GM03348 (cell line): ENCODE measurements around the gene TMEM107.

ENCODE experiments used
- DNase-seq: peaks from one replicate; pipeline ENCODE4 v3.0.0; 2012; ENCODE audit warnings: low spot score

TMEM107 gene

DNA sequence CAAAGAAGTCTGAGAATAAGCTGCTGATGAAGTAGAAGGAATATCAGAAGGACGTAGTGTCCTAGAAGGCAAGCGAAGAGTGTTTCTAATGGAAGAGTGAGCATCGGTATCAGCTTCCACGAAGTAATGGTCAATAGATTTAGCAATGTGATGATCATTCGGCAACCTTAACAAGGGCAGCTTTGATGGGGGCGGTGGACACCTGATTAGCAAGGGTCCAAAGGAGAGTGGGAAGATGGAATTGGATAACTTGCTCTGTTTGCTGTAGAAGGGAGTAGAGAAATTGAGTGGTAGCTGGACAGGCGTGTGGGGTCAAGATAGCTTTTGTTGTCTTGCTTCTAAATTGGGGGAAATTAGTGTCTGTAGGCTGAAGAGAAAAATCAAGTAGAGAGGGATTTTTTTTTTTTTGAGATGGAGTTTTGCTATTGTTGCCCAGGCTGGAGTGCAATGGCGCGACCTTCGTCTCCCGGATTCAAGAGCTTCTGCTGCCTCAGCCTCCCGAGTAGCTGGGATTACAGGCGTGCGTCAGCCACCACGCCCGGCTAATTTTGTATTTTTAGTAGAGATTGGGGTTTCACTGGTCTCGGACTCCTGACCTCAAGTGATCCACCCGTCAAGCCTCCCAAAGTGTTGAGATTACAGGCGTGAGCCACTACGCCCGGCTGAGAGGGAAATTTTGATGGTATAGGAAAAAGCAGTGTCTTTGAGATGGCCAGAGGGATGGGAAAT, 38.4 kb downstream of the TMEM107 start:
- DNase-seq, result no peak

DNA sequence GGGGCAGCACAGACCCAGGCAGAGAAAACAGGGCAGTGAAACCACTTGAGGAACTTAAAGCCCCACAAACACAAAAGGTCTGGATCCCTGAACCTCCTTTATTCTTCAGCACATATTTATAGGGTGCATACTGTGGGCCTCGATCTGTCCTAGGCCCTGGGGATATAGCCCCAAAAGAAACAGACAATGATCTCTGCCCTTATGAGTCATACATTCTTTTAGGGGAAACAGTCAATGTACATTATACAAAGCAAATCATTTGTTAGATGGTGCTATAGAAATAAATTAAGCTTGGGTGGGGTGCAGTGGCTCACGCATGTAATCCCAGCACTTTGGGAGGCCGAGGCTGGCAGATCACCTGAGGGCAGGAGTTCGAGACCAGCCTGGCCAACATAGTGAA, 42.2 kb downstream of the TMEM107 start:
- no peak for DNase-seq

GRCh38 chr17:8133399-8133798, 42.8 kb downstream of the TMEM107 start:
- DNase-seq, result no peak

GRCh38 chr17:8131844-8132441, 44.2 kb downstream of the TMEM107 start:
- DNase-seq, result no peak

GRCh38 chr17:8128125-8128784, 47.9 kb downstream of the TMEM107 start:
- DNase-seq, result no peak

DNA sequence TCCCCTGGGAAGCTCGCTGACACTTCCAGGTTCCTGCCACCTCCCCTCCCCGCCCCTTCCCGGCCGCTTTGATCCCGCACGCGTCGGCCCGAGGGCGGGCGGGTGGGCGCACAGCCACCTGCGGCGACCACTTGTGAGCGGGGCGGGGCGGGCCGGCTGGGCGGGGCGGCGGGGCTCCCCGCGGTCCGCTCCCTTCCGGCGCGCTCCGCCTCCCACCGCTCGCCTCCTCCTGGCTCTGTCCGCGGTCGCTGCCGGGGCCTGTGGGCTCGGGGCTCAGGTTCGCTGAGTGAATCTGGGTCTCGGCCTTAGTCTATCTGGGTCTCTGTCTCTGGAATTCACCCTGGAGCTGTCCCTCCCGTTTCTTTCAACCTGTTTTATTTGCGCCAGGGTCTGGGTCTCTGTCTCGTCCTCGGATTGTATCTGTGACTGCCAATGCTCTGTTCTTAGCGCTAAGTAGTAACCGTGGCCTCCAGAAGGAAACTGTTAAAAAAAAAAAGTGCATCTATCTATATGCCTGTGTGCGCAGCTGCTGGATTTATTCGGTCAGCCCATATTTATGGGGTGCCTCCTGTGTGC, 49.6 kb downstream of the TMEM107 start:
- DNase-seq, result peak; percentile 79

- DNase-seq, result peak; percentile 20
These were observed 50.2 kb downstream of the TMEM107 start for GRCh38 chr17:8125947-8126490.

DNA sequence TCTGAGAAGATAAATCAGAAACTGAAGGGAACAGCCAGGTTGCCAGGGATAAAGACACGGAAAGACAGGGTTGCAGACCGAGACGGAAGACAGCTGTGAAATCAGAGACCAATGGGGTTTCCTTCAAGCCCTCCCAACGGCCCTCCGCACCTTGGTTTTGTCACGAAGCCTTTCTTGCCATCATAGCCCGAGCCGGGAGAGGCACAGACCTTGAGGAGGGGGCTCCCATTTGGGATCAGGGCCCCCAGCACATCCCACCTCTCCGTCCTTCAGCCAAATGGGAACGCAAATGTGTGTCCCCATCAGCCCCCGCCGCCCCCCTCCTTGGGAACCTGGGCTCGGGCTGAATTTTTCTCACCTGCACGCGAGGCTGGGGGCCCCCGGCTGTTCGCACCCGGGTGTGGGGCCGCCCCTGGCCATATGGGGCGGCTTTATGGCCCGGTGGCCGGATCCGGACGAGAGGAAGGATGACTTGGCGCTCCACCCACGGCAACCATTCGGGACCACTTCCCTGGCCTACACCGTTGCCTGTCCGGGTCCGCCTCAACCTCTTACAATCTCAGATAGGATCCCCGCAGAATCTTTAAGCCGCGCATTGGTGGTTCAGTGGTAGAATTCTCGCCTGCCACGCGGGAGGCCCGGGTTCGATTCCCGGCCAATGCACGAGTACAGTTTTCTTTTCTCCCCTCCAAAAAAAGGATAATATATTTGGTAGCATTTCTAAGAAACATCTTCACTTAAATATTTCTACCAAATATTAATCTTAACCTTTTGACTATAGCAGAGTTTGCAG, 50.8 kb downstream of the TMEM107 start:
- DNase-seq, result peak; percentile 72

DNA sequence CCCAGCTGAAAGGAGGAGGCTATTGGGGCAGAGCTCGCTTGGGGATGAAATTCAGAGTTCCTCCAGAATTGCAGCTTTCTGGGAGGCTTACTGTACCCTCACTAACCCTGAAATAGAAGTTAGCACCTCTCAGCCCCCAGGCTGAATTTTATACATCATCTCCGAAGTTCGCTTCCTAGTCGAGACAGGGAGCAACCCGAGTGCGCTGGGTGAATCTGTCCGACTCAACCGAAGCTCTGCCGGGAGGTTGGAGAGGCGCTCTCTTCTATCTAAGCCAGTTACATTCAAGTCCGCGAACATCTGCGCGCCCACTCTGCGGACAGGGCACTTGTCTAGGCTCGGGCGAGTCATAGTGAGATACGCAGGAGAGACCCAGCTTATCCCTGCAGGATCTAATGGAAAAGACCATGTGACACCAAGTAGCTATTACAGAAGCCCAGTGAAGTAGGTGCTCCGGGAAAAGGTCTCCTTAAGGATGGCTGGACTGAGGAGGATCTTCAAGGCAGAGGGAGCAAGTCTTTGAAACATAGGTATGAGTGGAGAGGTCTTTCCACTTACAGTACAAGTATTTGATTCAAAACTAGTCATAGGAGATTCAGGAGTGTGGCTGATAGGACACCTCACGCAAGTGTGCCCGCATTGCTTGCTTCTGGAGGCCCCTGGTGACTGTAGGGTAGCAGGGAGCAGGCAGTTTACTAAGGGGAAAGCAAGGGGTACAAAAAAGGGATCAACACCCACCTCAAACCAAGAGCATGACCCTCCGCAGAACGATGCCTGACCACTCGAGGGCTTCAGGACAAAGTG, 51.6 kb downstream of the TMEM107 start:
- no peak for DNase-seq

DNA sequence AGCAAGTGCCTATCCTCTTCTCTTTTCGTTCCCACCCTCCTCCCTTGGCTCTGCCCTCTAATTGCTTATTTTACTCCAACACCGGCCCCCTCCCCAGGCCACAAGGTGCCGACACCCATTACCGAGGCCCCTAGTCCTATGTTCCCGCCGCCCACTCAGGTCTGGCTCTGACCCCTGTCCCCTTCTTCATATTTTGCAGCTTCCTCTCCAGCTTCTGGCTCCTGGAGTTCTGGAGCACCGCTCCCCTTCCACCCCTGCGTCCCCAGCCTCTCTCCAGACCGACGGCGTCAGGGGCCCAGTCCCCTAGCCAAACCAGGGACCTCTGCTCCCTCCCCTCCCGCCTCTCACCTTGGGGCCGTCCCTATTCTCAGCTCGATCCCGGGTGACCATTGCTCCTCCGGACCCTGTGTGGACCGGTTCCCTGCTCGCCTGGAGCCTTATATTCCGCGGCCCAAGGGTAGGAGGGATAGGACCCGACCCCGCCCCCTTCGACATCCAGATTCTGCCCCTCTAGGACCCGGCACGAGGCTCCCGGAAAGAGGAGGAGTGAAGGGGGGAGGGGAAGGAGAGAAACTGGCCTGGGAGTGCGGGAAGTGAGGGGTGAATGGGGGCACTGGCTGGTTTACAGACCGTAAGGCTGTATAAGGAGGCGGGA, 52.4 kb downstream of the TMEM107 start, which contains the start of gene HES7:
Gene HES7, minus strand, starts transcription at position 412 of the 655 bp plus-strand sequence. Its CDS starts 22 bp downstream, at position 390.
- no peak for DNase-seq

- DNase-seq, result peak; percentile 40
These were observed 53.1 kb downstream of the TMEM107 start for GRCh38 chr17:8122924-8123694.
